GM15510 (cell line): Measurements from ENCODE around the gene PTPRD.

Source experiments
- POLR2A ChIP-seq: IDR thresholded peaks from 3 replicates; pipeline ENCODE4 v1.6.1; 2011; ENCODE audit warnings: borderline replicate concordance; ENCODE audit not compliant: insufficient read length; ENCODE audit errors: extremely low read depth

PTPRD gene

DNA sequence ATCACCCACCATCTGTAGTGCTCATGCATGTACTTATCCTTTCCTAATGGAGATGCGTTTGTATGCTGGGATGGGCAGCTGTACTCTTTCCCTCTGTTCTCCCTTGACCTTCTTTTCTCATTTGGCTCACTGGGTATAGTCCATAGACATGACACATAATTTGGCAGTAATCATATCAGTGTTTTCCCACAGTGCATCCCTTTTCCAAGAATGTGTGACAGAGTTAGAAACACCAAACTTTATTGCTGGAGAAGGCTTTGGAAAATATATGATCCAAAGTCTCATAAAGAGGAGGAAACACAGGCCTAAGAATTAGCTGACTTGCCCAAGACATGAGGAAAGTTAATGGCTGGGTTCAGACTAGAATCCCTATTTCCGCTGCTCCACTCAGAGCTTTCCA is 1579.8 kb downstream of the PTPRD start:
- TF ChIP-seq POLR2A = no peak

GRCh38 chr9:9016597-9016996 is 1596.2 kb downstream of the PTPRD start:
- TF ChIP-seq POLR2A = no peak

DNA sequence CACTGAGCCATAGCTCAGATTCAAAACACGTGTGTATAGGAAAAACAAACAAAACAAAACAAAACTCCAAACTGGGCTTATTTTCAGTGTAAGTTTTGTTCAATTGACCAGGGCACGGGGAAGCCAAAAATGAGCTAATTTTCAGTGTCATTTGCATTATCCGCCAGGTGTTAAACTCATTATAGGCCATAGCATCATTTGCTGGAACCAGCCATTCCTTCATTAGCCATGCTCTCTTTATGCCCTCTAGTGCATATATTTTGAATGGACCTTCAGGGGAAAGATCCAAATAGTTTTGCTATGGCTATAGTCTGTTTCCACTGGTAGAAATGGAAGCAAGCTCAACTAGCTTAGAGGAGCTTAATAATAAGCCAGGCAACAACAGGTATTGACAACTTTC is 1608.0 kb downstream of the PTPRD start:
- no peak for TF ChIP-seq POLR2A

- TF ChIP-seq POLR2A = no peak
Measured at GRCh38 chr9:9002826-9003583, 1609.8 kb downstream of the PTPRD start.

GRCh38 chr9:8980496-8981013 is 1632.2 kb downstream of the PTPRD start:
- TF ChIP-seq POLR2A = no peak

DNA sequence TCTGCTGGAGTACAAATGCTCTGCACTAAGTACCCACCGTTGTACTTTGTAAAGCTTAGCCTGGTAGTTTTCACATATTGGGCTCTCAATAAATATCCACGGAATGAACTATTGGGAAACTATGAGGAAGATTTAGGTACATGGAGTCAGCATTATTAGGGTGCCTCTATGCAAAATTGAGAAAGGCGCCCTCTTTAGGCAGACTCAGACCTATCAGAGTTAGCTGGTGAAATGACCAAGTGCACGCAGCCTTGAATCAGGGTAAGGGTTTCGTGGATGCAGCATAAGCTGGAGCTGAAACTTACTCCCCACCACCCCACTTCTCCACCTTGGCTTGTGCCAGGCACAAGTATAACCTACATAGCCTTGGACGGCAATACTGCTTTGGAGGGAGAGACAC is 1634.5 kb downstream of the PTPRD start:
- TF ChIP-seq POLR2A = no peak

DNA sequence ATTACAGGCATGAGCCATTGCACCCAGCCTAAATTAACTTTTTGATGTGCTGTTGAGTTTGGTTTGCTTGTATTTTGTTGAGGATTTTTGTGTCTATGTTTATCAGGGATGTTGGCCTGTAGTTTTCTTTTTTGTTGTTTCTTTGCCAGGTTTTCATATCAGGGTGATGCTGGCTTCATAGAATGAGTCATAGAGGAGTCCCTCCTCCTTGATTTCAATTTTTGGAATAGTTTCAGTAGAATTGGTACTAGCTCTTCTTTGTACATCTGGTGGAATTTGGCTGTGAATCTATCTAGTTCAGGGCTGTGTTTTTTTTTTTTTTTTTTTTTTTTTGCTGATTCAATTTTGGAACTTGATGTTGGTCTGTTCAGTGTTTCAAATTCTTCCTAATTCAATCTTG is 1648.9 kb downstream of the PTPRD start:
- no peak for TF ChIP-seq POLR2A

- TF ChIP-seq POLR2A = no peak
Measured at GRCh38 chr9:8962084-8962483, 1650.7 kb downstream of the PTPRD start.

- no peak for TF ChIP-seq POLR2A
Measured at GRCh38 chr9:8961186-8961851, 1651.5 kb downstream of the PTPRD start.

- TF ChIP-seq POLR2A = no peak
Measured at GRCh38 chr9:8960254-8960653, 1652.5 kb downstream of the PTPRD start.

DNA sequence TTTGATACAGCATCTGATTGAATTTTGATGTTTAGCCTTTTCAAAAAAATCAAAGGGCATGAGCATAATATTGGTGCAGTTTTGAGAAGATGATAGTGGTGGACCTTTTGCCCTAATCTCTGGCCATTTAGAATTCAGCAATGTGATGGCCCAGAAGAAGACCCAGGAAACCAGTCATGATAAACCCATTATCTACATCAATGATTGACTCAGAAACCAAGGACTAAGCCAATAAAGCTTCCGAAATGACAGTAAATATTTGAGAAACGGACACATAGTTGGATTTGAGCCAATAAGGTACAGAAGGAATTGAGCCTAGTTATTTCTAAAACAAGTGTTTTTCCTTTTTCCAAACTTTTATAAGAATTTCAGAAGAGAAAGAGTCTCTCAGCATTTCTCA is 1654.4 kb downstream of the PTPRD start:
- no peak for TF ChIP-seq POLR2A

DNA sequence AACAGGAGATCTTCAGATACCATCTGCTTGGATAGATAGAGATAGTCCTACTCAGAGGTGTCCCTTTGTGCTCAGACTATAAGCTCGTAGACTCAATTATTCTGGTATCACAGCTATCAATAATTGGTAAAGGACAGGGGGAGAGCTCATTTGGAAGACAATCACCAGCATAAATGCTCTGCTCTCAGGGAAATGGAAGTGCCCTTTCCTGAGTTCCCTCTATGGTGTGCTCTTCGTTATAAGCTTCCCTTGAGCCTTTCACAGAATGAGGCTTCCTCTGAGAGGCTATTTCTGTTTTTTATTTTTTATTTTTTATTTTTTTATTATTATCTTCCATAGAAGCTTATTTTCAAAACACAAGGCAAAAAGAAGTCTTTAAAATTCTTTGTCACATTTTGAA is 1657.5 kb downstream of the PTPRD start:
- TF ChIP-seq POLR2A = no peak

GRCh38 chr9:8946461-8946860 is 1666.3 kb downstream of the PTPRD start:
- no peak for TF ChIP-seq POLR2A

GRCh38 chr9:8943392-8943791 is 1669.4 kb downstream of the PTPRD start:
- no peak for TF ChIP-seq POLR2A

- TF ChIP-seq POLR2A = no peak
Measured at GRCh38 chr9:8940650-8941049, 1672.2 kb downstream of the PTPRD start.

- no peak for TF ChIP-seq POLR2A
Measured at GRCh38 chr9:8926461-8926860, 1686.3 kb downstream of the PTPRD start.
